NCI-H524 treated with DMSO at 0.1 percent for 48 hours (cell line): Measurements from ENCODE around the gene PLEKHG5.

Experiments
- DNase-seq: peaks from one replicate; lab custom pipeline; 2025; lab: John Stamatoyannopoulos, UW

PLEKHG5 gene

GRCh38 chr1:6491480-6491962 is at the start of gene PLEKHG5:
Gene PLEKHG5 (minus strand): TSS chr1:6491667. CDS start chr1:6477571, 14,096 bp downstream.
- no peak for DNase-seq

GRCh38 chr1:6538956-6539355 is 47.5 kb upstream of the PLEKHG5 start:
- DNase-seq: no peak

GRCh38 chr1:6536291-6536690 is 44.8 kb upstream of the PLEKHG5 start:
- no peak for DNase-seq

GRCh38 chr1:6535214-6535613 is 43.7 kb upstream of the PLEKHG5 start:
- DNase-seq: no peak

- no peak for DNase-seq
These were observed 42.9 kb upstream of the PLEKHG5 start for GRCh38 chr1:6534248-6534822.

- DNase-seq: no peak
These were observed 40.5 kb upstream of the PLEKHG5 start for GRCh38 chr1:6531996-6532395.

- no peak for DNase-seq
These were observed 39.2 kb upstream of the PLEKHG5 start for GRCh38 chr1:6530504-6531160.

GRCh38 chr1:6528492-6528891 is 37.0 kb upstream of the PLEKHG5 start:
- no peak for DNase-seq

GRCh38 chr1:6526316-6526715 is 34.8 kb upstream of the PLEKHG5 start:
- no peak for DNase-seq

- DNase-seq: peak; percentile 9
These were observed 32.1 kb upstream of the PLEKHG5 start for GRCh38 chr1:6523566-6523965.

GRCh38 chr1:6521536-6521935 is 30.1 kb upstream of the PLEKHG5 start:
- no peak for DNase-seq

GRCh38 chr1:6519935-6520671 is 28.6 kb upstream of the PLEKHG5 start:
- no peak for DNase-seq

GRCh38 chr1:6519491-6519934 is 28.0 kb upstream of the PLEKHG5 start:
- DNase-seq: no peak

GRCh38 chr1:6517435-6517851 is 26.0 kb upstream of the PLEKHG5 start:
- DNase-seq: no peak

GRCh38 chr1:6515771-6516170 is 24.3 kb upstream of the PLEKHG5 start:
- DNase-seq: no peak

- DNase-seq: no peak
These were observed 21.9 kb upstream of the PLEKHG5 start for GRCh38 chr1:6513320-6513801.

GRCh38 chr1:6512908-6513280 is 21.4 kb upstream of the PLEKHG5 start:
- no peak for DNase-seq

- DNase-seq: no peak
These were observed 20.9 kb upstream of the PLEKHG5 start for GRCh38 chr1:6512245-6512907.

- no peak for DNase-seq
These were observed 20.2 kb upstream of the PLEKHG5 start for GRCh38 chr1:6511561-6512244.

- DNase-seq: peak; percentile 51
These were observed 19.6 kb upstream of the PLEKHG5 start for GRCh38 chr1:6511056-6511455.

- no peak for DNase-seq
These were observed 19.0 kb upstream of the PLEKHG5 start for GRCh38 chr1:6510493-6510892.

- no peak for DNase-seq
These were observed 18.4 kb upstream of the PLEKHG5 start for GRCh38 chr1:6509919-6510291.
